ENCODE measurements around the gene CRYBB1.
A peak's percentile ranks its signal among the peaks of the same experiment; 100 is the strongest.

Gene CRYBB1

GRCh38 chr22:26610072-26610958 is 7.5 kb downstream of the CRYBB1 start:
- FAIRE-seq (peak; percentile 99), DNase-seq (ENCODE audit: insufficient read length, low spot score) (peak; percentile 76)

GRCh38 chr22:26609287-26609686 is 8.5 kb downstream of the CRYBB1 start:
- no peak for DNase-seq (ENCODE audit: insufficient read length, low spot score)
- FAIRE-seq, result peak; percentile 26

GRCh38 chr22:26608129-26608528 is 9.7 kb downstream of the CRYBB1 start:
- FAIRE-seq, result no peak

GRCh38 chr22:26606611-26607010 is 11.2 kb downstream of the CRYBB1 start:
- DNase-seq (ENCODE audit: insufficient read length, low spot score) (no peak), FAIRE-seq (no peak)

More at GRCh38 chr22:26608129-26608528, 9.7 kb downstream of the CRYBB1 start:
- no peak for DNase-seq (ENCODE audit: insufficient read length, low spot score)

GRCh38 chr22:26604368-26604767 is 13.5 kb downstream of the CRYBB1 start:
- DNase-seq (ENCODE audit: insufficient read length, low spot score), result no peak
- FAIRE-seq, result no peak

GRCh38 chr22:26602127-26602526 is 15.7 kb downstream of the CRYBB1 start:
- DNase-seq (ENCODE audit: insufficient read length, low spot score) (no peak), FAIRE-seq (no peak)

GRCh38 chr22:26601726-26602125 is 16.1 kb downstream of the CRYBB1 start:
- no peak for FAIRE-seq
- no peak for DNase-seq (ENCODE audit: insufficient read length, low spot score)

- DNase-seq (ENCODE audit: insufficient read length, low spot score) (no peak), FAIRE-seq (no peak)
These were observed 18.3 kb downstream of the CRYBB1 start for GRCh38 chr22:26599505-26599904.

GRCh38 chr22:26597480-26597879 is 20.3 kb downstream of the CRYBB1 start:
- DNase-seq (ENCODE audit: insufficient read length, low spot score) (no peak), FAIRE-seq (no peak)

- no peak for FAIRE-seq
- no peak for DNase-seq (ENCODE audit: insufficient read length, low spot score)
These were observed 20.8 kb downstream of the CRYBB1 start for GRCh38 chr22:26597026-26597425.

GRCh38 chr22:26593763-26594162 is 24.1 kb downstream of the CRYBB1 start:
- FAIRE-seq (peak; percentile 67), DNase-seq (ENCODE audit: insufficient read length, low spot score) (no peak)

- FAIRE-seq (peak; percentile 99), DNase-seq (ENCODE audit: insufficient read length, low spot score) (peak; percentile 66)
These were observed 25.4 kb downstream of the CRYBB1 start for GRCh38 chr22:26592421-26592891.

- FAIRE-seq, result peak; percentile 40
- DNase-seq (ENCODE audit: insufficient read length, low spot score), result peak; percentile 63
These were observed 27.7 kb downstream of the CRYBB1 start, which contains the start of gene TPST2 for GRCh38 chr22:26589845-26590736. TPST2 (minus strand) TSS chr22:26590132; CDS start chr22:26541630, 48,502 bp downstream.

GRCh38 chr22:26589367-26589844 is 28.4 kb downstream of the CRYBB1 start:
- DNase-seq (ENCODE audit: insufficient read length, low spot score) (no peak), FAIRE-seq (peak; percentile 48)

GRCh38 chr22:26588729-26589366 is 29.0 kb downstream of the CRYBB1 start:
- DNase-seq (ENCODE audit: insufficient read length, low spot score), result no peak
- no peak for FAIRE-seq

- no peak for FAIRE-seq
- no peak for DNase-seq (ENCODE audit: insufficient read length, low spot score)
These were observed 29.7 kb downstream of the CRYBB1 start for GRCh38 chr22:26587991-26588613.

- FAIRE-seq (no peak), DNase-seq (ENCODE audit: insufficient read length, low spot score) (no peak)
These were observed 31.1 kb downstream of the CRYBB1 start for GRCh38 chr22:26586556-26587325.

- FAIRE-seq (no peak), DNase-seq (ENCODE audit: insufficient read length, low spot score) (no peak)
These were observed 32.6 kb downstream of the CRYBB1 start for GRCh38 chr22:26585104-26585790.

GRCh38 chr22:26584010-26584409 is 33.8 kb downstream of the CRYBB1 start:
- no peak for FAIRE-seq
- no peak for DNase-seq (ENCODE audit: insufficient read length, low spot score)

Measured in GM19239 (cell line).